Endothelial cell of hepatic sinusoid (primary cell): ENCODE results near the gene POLR2H.

Experiments
- in situ Hi-C: cut with HindIII; loops from 2 replicates; pipeline ENCODE4 v1.10.0; 2017; ENCODE audit warnings: low sequenced_read_pairs

The POLR2H gene

DNA sequence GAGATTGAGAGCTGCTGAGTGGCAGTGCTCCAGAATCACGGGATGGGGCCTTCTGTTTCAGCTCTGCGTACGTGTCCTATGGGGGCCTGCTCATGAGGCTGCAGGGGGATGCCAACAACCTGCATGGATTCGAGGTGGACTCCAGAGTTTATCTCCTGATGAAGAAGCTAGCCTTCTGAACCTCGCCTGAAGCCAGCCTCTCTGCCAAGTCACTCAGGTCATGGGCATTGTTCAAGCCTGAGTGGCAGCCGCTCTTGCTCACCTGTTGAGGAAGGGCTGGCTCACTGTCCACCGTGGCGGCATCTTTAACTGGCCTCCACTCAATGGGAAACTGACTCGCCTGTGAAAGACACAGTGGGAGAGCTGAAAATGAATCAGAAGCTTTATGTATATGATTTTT is 6.6 kb downstream of the POLR2H start:
- in situ Hi-C loops = no loop called here

GRCh38 chr3:184368586-184369183 is 7.2 kb downstream of the POLR2H start:
- in situ Hi-C loops = no loop called here

DNA sequence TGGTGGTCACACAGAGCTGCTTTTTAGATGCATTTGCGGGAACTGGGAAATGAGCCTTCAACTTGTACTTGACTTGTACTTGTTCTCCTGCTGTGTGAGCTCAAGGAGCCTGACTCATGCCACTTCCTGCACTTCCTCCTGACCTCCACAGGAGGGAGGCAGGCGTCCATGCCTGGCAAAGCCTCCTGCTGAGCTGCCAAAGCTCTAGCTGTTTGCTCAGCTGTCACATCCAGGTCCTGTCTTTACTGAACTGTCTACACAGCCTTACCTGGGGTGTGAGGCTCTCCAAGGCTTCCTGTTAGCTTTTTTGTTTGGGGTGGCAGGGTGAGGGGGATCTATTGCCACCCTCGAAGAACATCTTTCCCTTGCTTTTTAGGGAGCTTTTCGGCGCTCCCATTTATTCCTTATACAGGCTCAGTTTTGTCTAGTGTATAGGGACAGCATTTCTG is 10.1 kb downstream of the POLR2H start:
- in situ Hi-C loops = loop anchor here (5.0 kb wide), 3 partner anchors 66 to 171 kb away; no protein-coding TSS in a partner anchor

GRCh38 chr3:184372296-184372821 is 10.8 kb downstream of the POLR2H start:
- in situ Hi-C loops = loop anchor here (5.0 kb wide), 3 partner anchors 65 to 170 kb away; no protein-coding TSS in a partner anchor

- in situ Hi-C loops = loop anchor here (5.0 kb wide), 3 partner anchors 64 to 169 kb away; no protein-coding TSS in a partner anchor
These were observed 11.4 kb downstream of the POLR2H start for GRCh38 chr3:184372911-184373310.

DNA sequence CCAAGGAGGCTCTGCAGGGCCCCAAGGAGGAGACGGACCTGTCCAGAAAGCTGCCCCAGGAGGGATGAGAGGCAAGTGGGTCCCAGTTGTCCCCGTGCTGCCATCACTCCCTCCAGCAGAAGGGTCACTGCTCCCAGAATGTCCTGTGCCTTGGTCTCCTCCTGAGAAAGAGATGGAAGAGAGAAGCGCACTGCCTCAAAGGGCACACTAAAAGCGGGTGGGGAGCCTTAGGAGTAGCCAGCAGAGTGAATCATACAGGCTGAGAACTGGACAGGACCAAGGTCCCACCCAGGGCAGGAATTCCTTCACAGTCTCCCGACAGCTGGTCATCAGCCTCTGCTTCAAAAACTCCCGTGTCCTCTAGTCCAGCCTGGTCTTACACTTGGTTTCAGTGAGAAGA is 11.9 kb downstream of the POLR2H start:
- in situ Hi-C loops = loop anchor here (5.0 kb wide), 3 partner anchors 64 to 169 kb away; no protein-coding TSS in a partner anchor

DNA sequence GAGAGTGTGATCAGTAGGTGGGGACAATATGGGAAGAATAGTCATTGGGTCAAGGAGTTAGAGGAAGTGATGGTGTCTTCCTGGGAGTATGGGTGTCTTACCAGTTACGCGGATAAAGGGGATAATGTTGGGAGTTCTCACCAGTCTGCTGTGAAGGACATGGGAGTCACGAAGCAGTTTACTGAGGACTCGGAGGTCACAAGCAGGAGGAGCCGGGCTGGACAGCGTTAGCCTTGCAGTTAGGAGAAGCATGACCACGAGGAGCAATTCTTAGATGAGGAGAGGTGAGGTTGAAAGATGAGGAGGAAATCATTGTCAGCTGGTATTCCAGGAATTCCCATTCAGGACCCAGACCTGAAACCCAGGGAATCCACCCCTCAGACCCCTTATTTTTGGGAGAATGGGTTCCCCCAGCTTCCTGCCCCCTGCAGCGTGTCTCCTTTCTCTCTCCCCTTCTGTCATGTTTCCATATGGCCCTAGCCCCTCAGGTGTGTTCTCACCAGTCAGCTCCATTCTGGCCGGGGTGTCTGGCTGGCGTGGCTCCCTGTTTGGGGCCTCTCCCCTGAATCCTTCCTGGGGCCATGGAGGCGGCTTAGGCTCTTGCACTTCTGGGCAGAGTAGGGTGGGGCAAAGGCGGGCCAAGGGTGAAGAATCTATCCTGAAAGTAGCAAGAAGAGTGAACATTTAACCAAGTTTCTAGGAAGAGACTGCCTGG is 14.4 kb downstream of the POLR2H start:
- in situ Hi-C loops = no loop called here

DNA sequence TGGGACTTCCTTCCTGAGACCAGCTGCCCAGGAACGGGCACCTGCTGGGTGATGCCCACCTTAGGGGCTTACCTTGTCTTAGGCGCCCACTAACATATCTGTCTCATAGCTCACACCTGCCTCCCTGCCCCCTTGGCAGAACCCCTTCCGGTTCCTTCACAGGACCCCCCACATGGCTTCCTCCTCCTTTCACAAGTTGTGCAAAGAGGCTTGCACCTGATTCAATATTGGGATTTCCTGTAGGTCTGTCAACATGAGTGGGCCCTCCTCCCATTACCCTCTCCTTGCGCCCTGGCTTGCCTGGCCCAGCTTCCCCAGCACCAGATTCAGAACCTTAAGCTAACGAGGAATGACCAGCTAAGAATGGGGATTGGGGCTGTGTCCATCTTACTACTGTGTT is 15.9 kb downstream of the POLR2H start:
- in situ Hi-C loops = no loop called here

- in situ Hi-C loops = no loop called here
These were observed 16.5 kb downstream of the POLR2H start, which contains the start of gene THPO for GRCh38 chr3:184377882-184378445. THPO (minus strand) TSS chr3:184378207; CDS start chr3:184376259, 1,948 bp downstream.

DNA sequence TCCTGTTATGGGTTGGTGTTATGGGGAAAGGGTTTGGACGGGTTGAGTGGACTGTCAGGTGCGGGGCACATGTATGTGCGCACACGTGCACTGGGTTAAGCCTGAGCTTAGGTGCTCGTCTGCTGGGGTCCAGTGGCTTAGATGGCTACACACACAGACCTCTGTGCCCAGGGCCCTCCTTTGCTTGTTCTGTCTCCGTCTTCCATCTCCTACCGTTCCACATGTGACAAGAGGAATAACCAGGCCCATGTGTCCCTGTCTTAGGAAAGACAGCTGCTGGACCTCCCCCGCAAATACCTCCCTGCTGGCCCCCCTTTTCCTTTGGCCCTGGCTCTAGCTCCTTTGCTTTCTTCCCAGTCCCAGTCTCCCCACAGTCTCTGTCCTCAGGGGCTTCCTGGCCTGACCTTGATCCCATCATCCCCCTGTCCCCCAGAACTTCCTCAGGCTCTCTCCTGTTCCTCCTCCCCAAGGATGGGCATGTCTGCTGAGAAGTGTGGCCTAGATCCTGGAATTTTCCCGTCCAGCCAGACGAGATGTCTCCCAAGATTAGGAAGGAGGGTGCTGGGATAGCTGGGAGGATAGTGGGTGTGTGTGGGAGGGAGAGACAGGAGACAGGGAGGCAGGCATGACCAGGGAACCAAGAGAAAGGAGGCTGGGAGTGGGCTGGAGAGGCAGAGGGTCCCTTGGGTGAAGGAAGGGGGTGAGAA is 17.3 kb downstream of the POLR2H start:
- in situ Hi-C loops = no loop called here

- in situ Hi-C loops = no loop called here
These were observed 18.1 kb downstream of the POLR2H start, which contains the start of gene CHRD for GRCh38 chr3:184379358-184380184. CHRD (plus strand) TSS chr3:184380054; CDS start chr3:184380319, 265 bp downstream.

- in situ Hi-C loops = no loop called here
These were observed 18.7 kb downstream of the POLR2H start for GRCh38 chr3:184380185-184380626.

DNA sequence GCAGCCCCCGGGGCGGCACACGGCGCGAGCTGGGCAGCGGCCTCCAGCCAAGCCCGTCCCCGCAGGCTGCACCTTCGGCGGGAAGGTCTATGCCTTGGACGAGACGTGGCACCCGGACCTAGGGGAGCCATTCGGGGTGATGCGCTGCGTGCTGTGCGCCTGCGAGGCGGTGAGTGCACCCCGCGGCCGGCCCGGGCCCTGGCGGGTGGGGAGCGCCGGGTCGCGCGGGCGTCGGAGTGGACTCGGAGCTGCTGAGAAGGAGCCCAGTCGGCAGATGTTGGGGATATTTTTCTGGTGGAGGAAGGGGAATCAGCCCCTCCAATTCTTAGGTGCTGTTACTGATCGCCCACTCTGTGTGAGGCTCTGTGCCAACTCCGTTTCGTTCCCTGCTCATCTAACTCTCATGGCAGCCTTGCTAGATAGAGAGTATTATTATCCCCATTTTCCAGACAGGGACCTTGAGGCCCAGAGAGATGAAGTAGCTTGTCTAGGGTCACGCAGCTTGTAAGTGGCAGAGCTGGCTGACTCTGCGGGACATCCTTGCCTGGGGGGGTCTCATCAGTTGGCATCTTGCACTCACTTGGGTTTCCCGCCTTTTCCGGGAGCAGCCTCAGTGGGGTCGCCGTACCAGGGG is 19.2 kb downstream of the POLR2H start:
- in situ Hi-C loops = no loop called here

- in situ Hi-C loops = no loop called here
These were observed 20.0 kb downstream of the POLR2H start for GRCh38 chr3:184381261-184382224.

DNA sequence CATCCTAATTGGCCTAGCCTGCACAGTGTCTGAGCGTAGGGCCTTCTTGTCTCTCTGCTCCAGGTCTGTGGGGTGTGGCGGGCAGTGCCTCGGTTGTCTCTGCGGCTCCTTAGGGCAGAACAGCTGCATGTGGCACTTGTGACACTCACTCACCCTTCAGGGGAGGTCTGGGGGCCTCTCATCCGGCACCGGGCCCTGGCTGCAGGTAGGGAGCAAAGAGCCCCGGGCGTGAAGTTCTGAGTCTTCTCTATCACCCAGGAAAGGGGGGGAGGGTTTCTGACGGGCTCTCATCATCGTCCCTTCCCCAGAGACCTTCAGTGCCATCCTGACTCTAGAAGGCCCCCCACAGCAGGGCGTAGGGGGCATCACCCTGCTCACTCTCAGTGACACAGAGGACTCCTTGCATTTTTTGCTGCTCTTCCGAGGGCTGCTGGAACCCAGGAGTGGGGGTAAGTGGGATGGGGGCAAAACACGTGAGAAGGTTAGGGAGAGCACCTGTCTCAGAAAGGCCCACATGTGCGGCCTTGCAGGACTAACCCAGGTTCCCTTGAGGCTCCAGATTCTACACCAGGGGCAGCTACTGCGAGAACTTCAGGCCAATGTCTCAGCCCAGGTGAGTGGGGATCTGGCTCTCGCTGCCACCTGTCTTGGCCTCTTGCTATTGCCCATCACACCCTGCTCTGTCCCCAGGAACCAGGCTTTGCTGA is 21.0 kb downstream of the POLR2H start:
- in situ Hi-C loops = no loop called here

GRCh38 chr3:184383033-184383740 is 21.7 kb downstream of the POLR2H start:
- in situ Hi-C loops = no loop called here

DNA sequence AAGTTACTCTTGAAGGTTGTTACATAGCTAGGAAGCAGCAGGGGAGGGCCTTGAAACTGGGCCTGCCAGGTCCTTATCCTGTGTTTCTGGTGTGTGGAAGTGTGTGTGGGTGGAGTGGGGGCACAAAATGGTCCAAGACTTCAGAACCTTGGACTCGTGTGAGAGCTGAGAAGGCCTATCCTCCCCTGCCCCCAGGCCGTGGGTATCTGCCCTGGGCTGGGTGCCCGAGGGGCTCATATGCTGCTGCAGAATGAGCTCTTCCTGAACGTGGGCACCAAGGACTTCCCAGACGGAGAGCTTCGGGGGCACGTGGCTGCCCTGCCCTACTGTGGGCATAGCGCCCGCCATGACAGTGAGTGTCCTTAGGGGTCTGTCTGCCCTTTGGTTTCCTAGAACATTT is 22.8 kb downstream of the POLR2H start:
- in situ Hi-C loops = no loop called here
